ENCODE measurements around the gene HS6ST3. TPM values are rescaled to one million over a fixed set of nuclear protein-coding genes. Genes with fewer than 3 reads are reported as not detected.

The HS6ST3 gene
- total RNA-seq, 4 donors from 2014 or later: 0.97 to 2.2 (median 2.0) TPM

- intact Hi-C loops (cut with DNase I; ENCODE audit: low total_unique reads): no loop called here
- no peaks in the 10 kb centered on the region for H3K4me1 ChIP-seq
- no peak for DNase-seq
- no peaks in the 10 kb centered on the region for H3K36me3 ChIP-seq
- H3K27ac ChIP-seq: no peak overlapping the region
- no peaks in the 10 kb centered on the region for H3K9me3 ChIP-seq
- no peak overlapping the region for H3K4me3 ChIP-seq
- no peak for ATAC-seq
- TF ChIP-seq CTCF (IDR thresholded peaks at IDR 0.05 in 4 of 5, conservative IDR thresholded peaks at IDR 0.05 in 1 of 5) (no peak), POLR2A (IDR thresholded peaks at IDR 0.05) (no peak)
- in situ Hi-C loops (cut with MboI; ENCODE audit: low sequenced_read_pairs in 4 of 4): no loop called here
- no peaks in the 10 kb centered on the region for H3K27me3 ChIP-seq
Observed at GRCh38 chr13:96294930-96295881, 205.3 kb downstream of the HS6ST3 start.

GRCh38 chr13:96297360-96297759, 207.5 kb downstream of the HS6ST3 start:
- H3K27me3 ChIP-seq: no peaks in the 10 kb centered on the region
- H3K36me3 ChIP-seq: no peaks in the 10 kb centered on the region
- intact Hi-C loops (cut with DNase I; ENCODE audit: low total_unique reads) (no loop called here), in situ Hi-C loops (cut with MboI; ENCODE audit: low sequenced_read_pairs in 4 of 4) (no loop called here)
- no peak overlapping the region for H3K27ac ChIP-seq
- no peak for ATAC-seq
- TF ChIP-seq POLR2A (IDR thresholded peaks at IDR 0.05) (no peak), CTCF (IDR thresholded peaks at IDR 0.05 in 4 of 5, conservative IDR thresholded peaks at IDR 0.05 in 1 of 5) (no peak)
- H3K4me3 ChIP-seq: no peak overlapping the region
- no peaks in the 10 kb centered on the region for H3K9me3 ChIP-seq
- DNase-seq: no peak
- H3K4me1 ChIP-seq: no peaks in the 10 kb centered on the region

- Histone ChIP-seq H3K27me3 (no peaks in the 10 kb centered on the region), H3K36me3 (no peaks in the 10 kb centered on the region), H3K27ac (no peak overlapping the region), H3K4me1 (no peaks in the 10 kb centered on the region), H3K9me3 (no peaks in the 10 kb centered on the region), H3K4me3 (no peak overlapping the region)
- DNase-seq: no peak
- in situ Hi-C loops (cut with MboI; ENCODE audit: low sequenced_read_pairs in 4 of 4) (no loop called here), intact Hi-C loops (cut with DNase I; ENCODE audit: low total_unique reads) (no loop called here)
- TF ChIP-seq POLR2A (IDR thresholded peaks at IDR 0.05) (no peak), CTCF (IDR thresholded peaks at IDR 0.05 in 4 of 5, conservative IDR thresholded peaks at IDR 0.05 in 1 of 5) (no peak)
- no peak for ATAC-seq
Observed at GRCh38 chr13:96299235-96299634, 209.3 kb downstream of the HS6ST3 start.

- no peak overlapping the region for H3K4me3 ChIP-seq
- H3K4me1 ChIP-seq: no peaks in the 10 kb centered on the region
- no peak for DNase-seq
- no peaks in the 10 kb centered on the region for H3K27me3 ChIP-seq
- intact Hi-C loops (cut with DNase I; ENCODE audit: low total_unique reads) (no loop called here), in situ Hi-C loops (cut with MboI; ENCODE audit: low sequenced_read_pairs in 4 of 4) (no loop called here)
- H3K27ac ChIP-seq: no peak overlapping the region
- TF ChIP-seq CTCF (IDR thresholded peaks at IDR 0.05 in 4 of 5, conservative IDR thresholded peaks at IDR 0.05 in 1 of 5) (no peak), POLR2A (IDR thresholded peaks at IDR 0.05) (no peak)
- H3K9me3 ChIP-seq: no peaks in the 10 kb centered on the region
- H3K36me3 ChIP-seq: no peaks in the 10 kb centered on the region
- no peak for ATAC-seq
Observed at GRCh38 chr13:96308568-96308967, 218.7 kb downstream of the HS6ST3 start.
